ENCODE data around the gene PKP4. TPM values are rescaled to one million over a fixed set of nuclear protein-coding genes. Genes with fewer than 3 reads are reported as not detected.
A peak's percentile ranks its signal among the peaks of the same experiment; 100 is the strongest.

Gene PKP4
- total and polyA plus RNA-seq, 2 donors: 22.5 to 24.9 TPM

DNA sequence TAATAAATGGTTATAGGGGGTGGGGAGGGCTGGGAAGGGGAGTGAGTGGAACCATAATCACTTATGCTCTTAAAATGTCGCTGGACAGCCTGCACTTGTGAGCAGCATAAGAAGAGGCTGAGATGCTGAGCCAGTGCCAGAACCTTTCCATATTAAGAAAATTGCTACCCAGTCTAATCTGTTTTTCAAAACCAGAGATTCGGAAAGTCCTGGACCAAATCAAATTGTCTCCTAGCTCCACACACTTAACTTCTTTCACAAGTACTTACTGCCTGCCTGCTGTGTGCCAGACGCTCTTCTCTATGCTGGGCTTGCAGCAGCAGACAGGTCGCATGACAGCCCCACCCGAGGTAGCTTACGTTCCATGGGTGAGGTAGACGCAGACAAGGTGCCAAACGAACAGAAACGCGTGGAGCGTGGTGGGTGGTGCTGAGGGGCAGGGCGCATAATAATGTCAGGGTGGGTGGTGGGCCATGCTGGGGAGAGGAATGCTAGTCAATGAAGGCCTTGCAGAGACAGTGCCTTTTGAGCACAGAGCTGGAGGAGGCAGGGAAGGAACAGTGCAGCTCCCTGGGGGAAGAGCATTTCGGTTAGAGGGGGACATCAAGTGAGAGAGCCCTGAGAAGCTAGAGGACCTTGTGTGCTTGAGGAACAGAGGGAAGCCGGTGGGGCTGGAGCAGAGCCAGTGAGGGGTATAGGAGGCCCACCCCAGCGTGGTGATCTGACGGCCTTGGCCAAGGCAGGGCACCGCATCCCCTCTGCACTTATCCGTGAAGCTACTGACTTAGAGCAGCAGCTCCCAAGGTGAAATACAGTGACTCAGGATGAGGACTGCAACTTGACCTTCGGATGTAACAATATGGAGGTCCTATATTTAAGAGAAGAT lies 214.9 kb downstream of the PKP4 start:
- Histone ChIP-seq H3K4me1 (ENCODE audit: control insufficient read depth in 2 of 2, insufficient read depth in 2 of 2, low read length in 2 of 2) (no peaks in the 10 kb centered on the region), H3K4me3 (ENCODE audit: low read length in 2 of 2) (no peak overlapping the region), H3K27ac (ENCODE audit: low read depth in 1 of 2, low read length in 1 of 2) (peak overlapping the region in 1 of 2 donors; percentile 12), H3K27me3 (ENCODE audit: control insufficient read depth in 2 of 2, insufficient read depth in 1 of 2, low read length in 1 of 2) (no peaks in the 10 kb centered on the region), H3K9me3 (ENCODE audit: control insufficient read depth in 2 of 2, insufficient read depth in 1 of 2, low read length in 1 of 2) (no peaks in the 10 kb centered on the region), H3K36me3 (ENCODE audit: control insufficient read depth in 2 of 2, insufficient read depth in 2 of 2, low read length in 1 of 2) (peaks cover 20 to 36% of the 10 kb centered on the region in 2 donors)
- no peak for DNase-seq (ENCODE audit: low read depth in 6 of 9, low spot score in 9 of 9)
- WGBS: 95% methylated on average over 19 of the region's 19 CpGs

DNA sequence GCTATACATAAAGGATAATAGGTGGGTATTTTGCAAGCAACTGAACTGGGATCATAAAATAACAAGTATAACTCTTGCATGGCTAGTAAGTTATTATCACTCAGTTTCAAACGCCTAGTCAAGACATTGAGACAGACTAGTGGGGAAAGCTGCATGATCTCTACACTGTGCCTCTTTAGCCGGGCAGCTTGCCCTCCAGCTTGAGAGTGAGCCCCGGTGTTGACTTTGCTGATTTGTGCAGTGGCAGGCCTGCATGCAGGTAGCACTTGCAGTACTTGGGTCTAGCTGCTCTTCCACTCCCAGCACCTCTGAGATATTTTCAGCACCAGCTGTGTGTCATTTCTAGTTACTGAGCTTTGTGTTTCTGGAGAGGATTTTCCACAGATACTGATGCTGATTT lies 219.5 kb downstream of the PKP4 start:
- Histone ChIP-seq H3K27me3 (ENCODE audit: control insufficient read depth in 2 of 2, insufficient read depth in 1 of 2, low read length in 1 of 2) (no peaks in the 10 kb centered on the region), H3K4me3 (ENCODE audit: low read length in 2 of 2) (no peak overlapping the region), H3K27ac (ENCODE audit: low read depth in 1 of 2, low read length in 1 of 2) (no peak overlapping the region), H3K9me3 (ENCODE audit: control insufficient read depth in 2 of 2, insufficient read depth in 1 of 2, low read length in 1 of 2) (no peaks in the 10 kb centered on the region), H3K4me1 (ENCODE audit: control insufficient read depth in 2 of 2, insufficient read depth in 2 of 2, low read length in 2 of 2) (no peaks in the 10 kb centered on the region), H3K36me3 (ENCODE audit: control insufficient read depth in 2 of 2, insufficient read depth in 2 of 2, low read length in 1 of 2) (peaks cover 23 to 26% of the 10 kb centered on the region in 2 donors)
- 99% methylated on average over 3 of the region's 3 CpGs for WGBS
- no peak for DNase-seq (ENCODE audit: low read depth in 6 of 9, low spot score in 9 of 9)

DNA sequence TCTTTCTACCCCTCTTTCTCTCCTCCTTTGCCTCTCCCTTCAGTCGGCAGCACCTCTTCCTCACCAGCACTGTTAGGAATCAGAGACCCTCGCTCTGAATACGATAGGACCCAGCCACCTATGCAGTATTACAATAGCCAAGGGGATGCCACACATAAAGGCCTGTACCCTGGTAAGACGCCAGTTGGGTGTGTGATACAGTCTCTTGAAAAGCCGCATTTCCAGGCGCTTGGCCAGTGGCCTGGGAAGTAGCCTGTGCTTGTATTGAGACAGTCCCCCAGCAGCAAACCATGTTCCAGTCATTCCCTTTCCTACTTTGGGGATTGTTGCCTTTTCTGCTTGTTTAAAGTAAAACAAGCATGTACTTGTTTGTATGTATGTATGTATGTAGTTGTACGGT lies 219.9 kb downstream of the PKP4 start:
- Histone ChIP-seq H3K4me1 (ENCODE audit: control insufficient read depth in 2 of 2, insufficient read depth in 2 of 2, low read length in 2 of 2) (no peaks in the 10 kb centered on the region), H3K4me3 (ENCODE audit: low read length in 2 of 2) (no peak overlapping the region), H3K9me3 (ENCODE audit: control insufficient read depth in 2 of 2, insufficient read depth in 1 of 2, low read length in 1 of 2) (no peaks in the 10 kb centered on the region), H3K36me3 (ENCODE audit: control insufficient read depth in 2 of 2, insufficient read depth in 2 of 2, low read length in 1 of 2) (peaks cover 23 to 26% of the 10 kb centered on the region in 2 donors), H3K27ac (ENCODE audit: low read depth in 1 of 2, low read length in 1 of 2) (no peak overlapping the region), H3K27me3 (ENCODE audit: control insufficient read depth in 2 of 2, insufficient read depth in 1 of 2, low read length in 1 of 2) (no peaks in the 10 kb centered on the region)
- no peak for DNase-seq (ENCODE audit: low read depth in 6 of 9, low spot score in 9 of 9)
- WGBS: 97% methylated on average over 7 of the region's 7 CpGs

DNA sequence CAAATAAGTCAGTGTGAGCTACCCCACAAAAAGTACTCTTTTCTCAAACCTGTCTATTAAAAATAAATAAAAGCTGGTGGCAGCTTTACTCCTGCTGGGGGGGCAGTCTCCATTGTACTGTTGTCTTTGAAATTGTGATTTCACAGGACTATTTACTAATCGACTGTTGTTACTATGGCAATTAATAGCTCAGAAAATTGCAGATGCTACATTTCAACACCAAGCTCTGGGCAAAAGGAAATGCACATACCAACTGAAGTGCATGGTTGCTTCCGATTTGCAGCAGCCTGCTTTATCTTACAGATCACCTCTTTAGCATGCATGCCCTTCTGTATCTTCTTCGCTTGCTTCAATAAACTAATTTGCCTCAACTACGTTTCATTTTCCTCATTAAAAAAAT lies 220.8 kb downstream of the PKP4 start:
- Histone ChIP-seq H3K4me1 (ENCODE audit: control insufficient read depth in 2 of 2, insufficient read depth in 2 of 2, low read length in 2 of 2) (no peaks in the 10 kb centered on the region), H3K4me3 (ENCODE audit: low read length in 2 of 2) (no peak overlapping the region), H3K36me3 (ENCODE audit: control insufficient read depth in 2 of 2, insufficient read depth in 2 of 2, low read length in 1 of 2) (peaks cover 23 to 26% of the 10 kb centered on the region in 2 donors), H3K27ac (ENCODE audit: low read depth in 1 of 2, low read length in 1 of 2) (no peak overlapping the region), H3K9me3 (ENCODE audit: control insufficient read depth in 2 of 2, insufficient read depth in 1 of 2, low read length in 1 of 2) (no peaks in the 10 kb centered on the region), H3K27me3 (ENCODE audit: control insufficient read depth in 2 of 2, insufficient read depth in 1 of 2, low read length in 1 of 2) (no peaks in the 10 kb centered on the region)
- no peak for DNase-seq (ENCODE audit: low read depth in 6 of 9, low spot score in 9 of 9)
- WGBS: 96% methylated on average over 4 of the region's 4 CpGs

DNA sequence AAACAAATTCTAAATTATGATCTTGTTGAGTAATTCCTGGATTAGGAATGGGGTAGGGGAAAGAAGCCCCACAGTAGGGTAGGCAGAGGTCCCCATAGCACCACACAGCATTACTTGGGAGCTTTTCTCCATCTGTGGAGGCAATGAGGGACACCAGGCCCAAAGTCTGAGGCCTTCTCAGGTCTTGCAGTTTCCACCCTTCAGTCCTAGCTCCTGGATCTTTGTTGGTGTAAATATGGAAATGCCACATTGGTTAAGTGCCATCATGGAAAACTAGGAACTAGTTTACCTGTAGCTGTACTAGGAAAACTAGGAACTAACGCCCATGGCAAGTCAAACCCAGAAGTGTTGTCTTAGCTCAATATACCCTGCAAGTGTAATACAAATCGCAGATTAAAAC lies 225.1 kb downstream of the PKP4 start:
- DNase-seq (ENCODE audit: low read depth in 6 of 9, low spot score in 9 of 9): no peak
- Histone ChIP-seq H3K27me3 (ENCODE audit: control insufficient read depth in 2 of 2, insufficient read depth in 1 of 2, low read length in 1 of 2) (no peaks in the 10 kb centered on the region), H3K4me3 (ENCODE audit: low read length in 2 of 2) (no peak overlapping the region), H3K9me3 (ENCODE audit: control insufficient read depth in 2 of 2, insufficient read depth in 1 of 2, low read length in 1 of 2) (no peaks in the 10 kb centered on the region), H3K27ac (ENCODE audit: low read depth in 1 of 2, low read length in 1 of 2) (no peak overlapping the region), H3K36me3 (ENCODE audit: control insufficient read depth in 2 of 2, insufficient read depth in 2 of 2, low read length in 1 of 2) (peaks cover 3 to 9% of the 10 kb centered on the region in 2 donors), H3K4me1 (ENCODE audit: control insufficient read depth in 2 of 2, insufficient read depth in 2 of 2, low read length in 2 of 2) (no peaks in the 10 kb centered on the region)
- WGBS: 75% methylated on average over 2 of the region's 2 CpGs

DNA sequence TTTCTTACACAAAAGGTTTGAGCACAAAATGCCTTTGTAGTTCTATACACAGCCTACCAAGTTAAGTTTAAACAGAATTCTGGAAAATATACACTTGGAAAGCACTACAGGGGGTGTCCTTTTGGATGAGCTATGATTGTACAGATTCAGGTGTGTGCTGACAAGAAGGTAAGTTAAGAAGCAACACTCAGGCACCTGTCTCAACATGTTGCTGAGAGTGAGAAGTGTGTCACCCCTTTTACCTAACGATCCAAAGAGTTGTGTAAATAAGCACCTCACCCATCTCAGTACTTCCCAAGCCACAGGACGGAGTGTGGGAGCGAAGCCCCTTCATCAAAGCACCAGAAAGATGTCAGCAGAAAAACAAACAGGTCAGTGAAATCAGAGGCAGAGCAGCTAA lies 228.9 kb downstream of the PKP4 start:
- peak overlapping the region in 1 of 2 donors; percentile 56 for H3K27ac ChIP-seq (ENCODE audit: low read depth in 1 of 2, low read length in 1 of 2)
- no peaks in the 10 kb centered on the region for H3K36me3 ChIP-seq (ENCODE audit: control insufficient read depth in 2 of 2, insufficient read depth in 2 of 2, low read length in 1 of 2)
- H3K4me1 ChIP-seq (ENCODE audit: control insufficient read depth in 2 of 2, insufficient read depth in 2 of 2, low read length in 2 of 2): peaks cover 0 to under 1% of the 10 kb centered on the region in 2 donors
- no peaks in the 10 kb centered on the region for H3K27me3 ChIP-seq (ENCODE audit: control insufficient read depth in 2 of 2, insufficient read depth in 1 of 2, low read length in 1 of 2)
- 78% methylated on average over 3 of the region's 3 CpGs for WGBS
- DNase-seq (ENCODE audit: low read depth in 6 of 9, low spot score in 9 of 9): peak in 1 of 9 donors; percentile 13
- peak overlapping the region in 1 of 2 donors; percentile 14 for H3K4me3 ChIP-seq (ENCODE audit: low read length in 2 of 2)
- no peaks in the 10 kb centered on the region for H3K9me3 ChIP-seq (ENCODE audit: control insufficient read depth in 2 of 2, insufficient read depth in 1 of 2, low read length in 1 of 2)

DNA sequence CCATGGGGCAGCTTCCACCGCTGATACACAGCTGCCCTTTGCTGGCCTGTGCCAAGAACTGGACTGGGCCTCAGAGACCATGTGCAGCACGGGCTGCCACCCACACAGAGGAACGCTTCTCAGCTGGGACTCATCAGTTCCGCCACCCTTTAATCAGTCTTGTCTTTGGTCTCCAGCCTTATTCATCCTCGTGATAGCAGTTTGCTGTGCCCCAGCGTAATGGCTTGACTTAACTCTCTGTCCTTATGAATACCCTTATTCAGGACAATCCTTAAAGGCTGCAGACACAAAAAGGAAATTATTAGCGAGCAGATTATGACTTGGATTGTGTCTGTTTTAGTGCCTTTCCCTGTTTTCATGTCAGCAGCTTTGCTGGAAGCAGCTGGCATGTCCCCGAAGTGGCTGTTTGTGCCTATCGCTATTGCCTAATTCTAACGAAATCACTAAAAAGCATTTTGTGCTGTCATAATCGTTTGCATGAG lies 229.5 kb downstream of the PKP4 start:
- 85% methylated on average over 11 of the region's 11 CpGs for WGBS
- no peak for DNase-seq (ENCODE audit: low read depth in 6 of 9, low spot score in 9 of 9)
- H3K27ac ChIP-seq (ENCODE audit: low read depth in 1 of 2, low read length in 1 of 2): peak overlapping the region; percentile 56 to 69

DNA sequence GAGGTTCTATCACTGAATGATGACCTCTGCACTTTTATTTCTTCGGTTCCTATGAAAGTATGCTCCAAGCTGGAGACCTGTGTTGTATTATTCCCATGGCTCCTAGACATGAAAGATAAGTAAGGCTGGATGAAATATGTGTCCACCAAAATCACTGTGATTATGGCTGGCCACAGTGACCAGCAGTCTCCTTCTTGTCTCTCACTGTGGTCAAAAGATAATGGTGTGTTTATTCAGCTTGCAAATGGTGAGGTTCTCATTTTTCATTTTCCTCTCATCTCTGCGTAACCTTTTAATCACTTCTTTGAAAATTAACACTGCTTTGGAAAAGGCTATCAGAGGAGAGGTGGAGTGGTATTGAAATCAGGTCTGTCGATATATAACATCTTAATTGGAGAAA lies 230.6 kb downstream of the PKP4 start:
- 98% methylated on average over 3 of the region's 3 CpGs for WGBS
- no peak overlapping the region for H3K27ac ChIP-seq (ENCODE audit: low read depth in 1 of 2, low read length in 1 of 2)
- H3K4me3 ChIP-seq (ENCODE audit: low read length in 2 of 2): no peak overlapping the region

More for the DNA sequence above, 229.5 kb downstream of the PKP4 start:
- Histone ChIP-seq H3K4me3 (ENCODE audit: low read length in 2 of 2) (peak overlapping the region in 1 of 2 donors; percentile 14), H3K36me3 (ENCODE audit: control insufficient read depth in 2 of 2, insufficient read depth in 2 of 2, low read length in 1 of 2) (no peaks in the 10 kb centered on the region), H3K27me3 (ENCODE audit: control insufficient read depth in 2 of 2, insufficient read depth in 1 of 2, low read length in 1 of 2) (no peaks in the 10 kb centered on the region), H3K4me1 (ENCODE audit: control insufficient read depth in 2 of 2, insufficient read depth in 2 of 2, low read length in 2 of 2) (peaks cover 0 to 2% of the 10 kb centered on the region in 2 donors), H3K9me3 (ENCODE audit: control insufficient read depth in 2 of 2, insufficient read depth in 1 of 2, low read length in 1 of 2) (no peaks in the 10 kb centered on the region)

DNA sequence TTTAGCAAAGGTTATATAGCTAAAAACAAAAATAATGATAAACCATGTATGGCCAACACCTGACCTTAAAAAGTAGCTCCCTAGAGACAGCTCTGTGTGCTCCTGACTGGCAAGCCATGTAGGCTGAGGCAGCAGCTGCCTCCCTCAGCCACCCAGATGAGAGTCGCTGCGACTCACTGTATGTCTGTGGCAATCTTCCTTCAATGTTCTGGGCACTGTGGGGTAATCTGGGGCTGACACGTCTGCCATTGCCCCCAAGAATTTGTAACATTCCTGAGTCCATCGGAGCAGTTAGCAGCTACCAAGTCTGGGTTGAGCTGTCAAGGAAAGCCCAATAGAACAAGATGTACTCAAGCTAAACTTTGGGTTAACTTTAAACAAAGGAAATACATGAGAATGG lies 232.0 kb downstream of the PKP4 start:
- Histone ChIP-seq H3K27me3 (ENCODE audit: control insufficient read depth in 2 of 2, insufficient read depth in 1 of 2, low read length in 1 of 2) (no peaks in the 10 kb centered on the region), H3K27ac (ENCODE audit: low read depth in 1 of 2, low read length in 1 of 2) (peak overlapping the region in 1 of 2 donors; percentile 45), H3K9me3 (ENCODE audit: control insufficient read depth in 2 of 2, insufficient read depth in 1 of 2, low read length in 1 of 2) (no peaks in the 10 kb centered on the region), H3K4me1 (ENCODE audit: control insufficient read depth in 2 of 2, insufficient read depth in 2 of 2, low read length in 2 of 2) (peaks cover 0 to 2% of the 10 kb centered on the region in 2 donors), H3K36me3 (ENCODE audit: control insufficient read depth in 2 of 2, insufficient read depth in 2 of 2, low read length in 1 of 2) (no peaks in the 10 kb centered on the region), H3K4me3 (ENCODE audit: low read length in 2 of 2) (no peak overlapping the region)
- 91% methylated on average over 4 of the region's 4 CpGs for WGBS
- DNase-seq (ENCODE audit: low read depth in 6 of 9, low spot score in 9 of 9): no peak

More for the DNA sequence above, 230.6 kb downstream of the PKP4 start:
- Histone ChIP-seq H3K36me3 (ENCODE audit: control insufficient read depth in 2 of 2, insufficient read depth in 2 of 2, low read length in 1 of 2) (no peaks in the 10 kb centered on the region), H3K9me3 (ENCODE audit: control insufficient read depth in 2 of 2, insufficient read depth in 1 of 2, low read length in 1 of 2) (no peaks in the 10 kb centered on the region), H3K27me3 (ENCODE audit: control insufficient read depth in 2 of 2, insufficient read depth in 1 of 2, low read length in 1 of 2) (no peaks in the 10 kb centered on the region), H3K4me1 (ENCODE audit: control insufficient read depth in 2 of 2, insufficient read depth in 2 of 2, low read length in 2 of 2) (peaks cover 0 to 2% of the 10 kb centered on the region in 2 donors)
- DNase-seq (ENCODE audit: low read depth in 6 of 9, low spot score in 9 of 9): no peak

All from thymus (tissue), 11 donors.